H1 (cell line): ENCODE measurements around the gene SIGLEC11. TPM values are rescaled to one million over a fixed set of nuclear protein-coding genes. Genes with fewer than 3 reads are reported as not detected.

ENCODE experiments used
- BACH1 ChIP-seq: IDR thresholded peaks from 2 replicates; pipeline ENCODE4 v1.6.1; 2012; ENCODE audit warnings: low read length, improper control_type of control experiment
- CHD7 ChIP-seq: fragments of 300-600 bp; sonication (generic); IDR thresholded peaks from 2 replicates; pipeline ENCODE4 v1.7.1; 2012; ENCODE audit warnings: low read length, moderate library complexity, mild to moderate bottlenecking, inconsistent platforms; ENCODE audit not compliant: insufficient replicate concordance
- EGR1 ChIP-seq: IDR thresholded peaks from 2 replicates; pipeline ENCODE4 v1.6.1; 2011; ENCODE audit warnings: low read depth, low read length, borderline replicate concordance
- JUND ChIP-seq: IDR thresholded peaks from 2 replicates; pipeline ENCODE4 v1.6.1; 2011; ENCODE audit warnings: mild to moderate bottlenecking, improper control_type of control experiment, low read length
- polyA plus RNA-seq, 7 experiments: library from polyadenylated mRNA; depleted of rRNA in 3 of 7; stranded (reverse) in 5 of 7; unstranded in 2 of 7; fragments of >200 nt in 5 of 7; fragments of 200-250 nt in 2 of 7; gene quantifications; 1 replicate in 5 of 7; 2 replicates in 1 of 7; 4 replicates in 1 of 7; pipeline versions ENCODE4 v1.2.1 to v1.2.3, GENCODE V29; 2011 to 2013; ENCODE audit warnings: missing spikeins in 2 of 7, mixed read lengths in 2 of 7
- total RNA-seq: library from RNA; stranded (reverse); fragmentation: NEBNext Ultra II Directional; extraction: Animal tissue kit (Norgen Biotek cat#: 25700); gene quantifications from 2 replicates; pipeline ENCODE4 v1.2.1, GENCODE V29; 2021

The SIGLEC11 gene
- total and polyA plus RNA-seq, 2 of the 8 experiments (the other 6 are each of a cell fraction or from before 2014, with no cell fraction given) = 0.18 TPM; not detected in 1

- TF ChIP-seq CHD7 = no peak
- no peak for TF ChIP-seq JUND
- TF ChIP-seq EGR1 = no peak
- TF ChIP-seq BACH1 = no peak
Measured at GRCh38 chr19:49975051-49975450, 14.1 kb upstream of the SIGLEC11 start (continued).
